ENCODE results near the gene NOSIP. TPM values are rescaled to one million over a fixed set of nuclear protein-coding genes. Genes with fewer than 3 reads are reported as not detected.

The NOSIP gene
- total and polyA plus RNA-seq, 2 of the 4 experiments (the other 2 are of a cell fraction) = 118 to 138 TPM

GRCh38 chr19:49570997-49571676 is 9.2 kb downstream of the NOSIP start (continued):
- no peak for TF ChIP-seq FOS (IDR thresholded peaks at IDR 0.05; ENCODE audit: low read depth, low read length)

- H3K4me2 ChIP-seq (ENCODE audit: low read depth, low read length) = no peak overlapping the region
- no peak overlapping the region for H3K9ac ChIP-seq (ENCODE audit: low read depth, low read length)
- no peak overlapping the region for H4K91ac ChIP-seq (ENCODE audit: insufficient read depth, low read depth, low read length)
- dilution Hi-C loops (cut with HindIII; ENCODE audit: low sequenced_read_pairs, unreplicated experiment) = no loop called here
- intact Hi-C loops (cut with micrococcal nuclease) = loop anchor here (1.0 to 5.0 kb wide), 3 partner anchors 67 to 112 kb away; partner anchors contain the start of gene FLT3LG
- 6% methylated on average over 3 of the region's 14 CpGs; no CpG with 5 or more reads in 1 of the 2 experiments for WGBS, 2 experiments (ENCODE audit: extremely low coverage in 2 of 2, insufficient read length in 1 of 2)
- H3K9me3 ChIP-seq (ENCODE audit: control insufficient read depth, insufficient read depth, low read length) = no peaks in the 10 kb centered on the region
- no peaks in the 10 kb centered on the region for H3K27me3 ChIP-seq (ENCODE audit: control insufficient read depth, insufficient read depth, low read length)
- H2BK20ac ChIP-seq (ENCODE audit: low read depth, low read length) = no peak overlapping the region
- POLR2A ChIA-PET (ENCODE audit: unreplicated experiment) = no interaction called here
- no peak overlapping the region for H4K8ac ChIP-seq (ENCODE audit: low read depth in 2 of 2, low read length in 2 of 2)
- H2BK120ac ChIP-seq (ENCODE audit: low read depth, low read length) = no peak overlapping the region
- no peak overlapping the region for H3K27ac ChIP-seq (ENCODE audit: insufficient read depth, low read length)
- no peaks in the 10 kb centered on the region for H3K4me1 ChIP-seq (ENCODE audit: control insufficient read depth, insufficient read depth, low read length)
- in situ Hi-C loops (cut with MboI; ENCODE audit: low sequenced_read_pairs) = loop anchor here (25.0 kb wide), 1 partner anchor 308 kb away; no protein-coding TSS in a partner anchor
- H3K4ac ChIP-seq (ENCODE audit: low read depth, low read length) = no peak overlapping the region
- no peak overlapping the region for H2AK5ac ChIP-seq (ENCODE audit: low read depth, low read length)
- no peak overlapping the region for H3K4me3 ChIP-seq (ENCODE audit: insufficient read depth, low read depth, low read length)
- H3K18ac ChIP-seq (ENCODE audit: low read depth, low read length) = no peak overlapping the region
- H4K20me1 ChIP-seq (ENCODE audit: insufficient read depth, low read length) = peaks cover 40% of the 10 kb centered on the region
- peak; percentile 88 for ATAC-seq (ENCODE audit: low read depth)
- no peak overlapping the region for H3K23ac ChIP-seq (ENCODE audit: low read depth, low read length)
- no peak overlapping the region for H4K5ac ChIP-seq (ENCODE audit: low read depth, low read length)
- CTCF ChIA-PET = interaction anchor here (0.6 to 2.0 kb wide), 16 partner anchors 9 to 109 kb away, joined by 3 to 12 read pairs (median 6); partner anchors contain the start of genes NOSIP, PRRG2, RPS11 and RRAS
- no peak overlapping the region for H2BK15ac ChIP-seq (ENCODE audit: low read depth, low read length)
- H3K9me1 ChIP-seq (ENCODE audit: insufficient read depth, low read length) = no peaks in the 10 kb centered on the region
- peaks cover 14 to 62% of the 10 kb centered on the region in 2 experiments for H3K79me1 ChIP-seq (ENCODE audit: low read depth in 1 of 2, low read length in 2 of 2)
- DNase-seq = peak; percentile 84
- H3K36me3 ChIP-seq (ENCODE audit: control insufficient read depth, insufficient read depth, low read length) = peaks cover 10% of the 10 kb centered on the region
- BruUV-seq (replicated peaks) = no TSS peak
- H2BK5ac ChIP-seq (ENCODE audit: low read depth, low read length, poor library complexity, severe bottlenecking) = no peak overlapping the region
- H2AK9ac ChIP-seq (replicated peaks; ENCODE audit: low read depth, low read length, poor library complexity) = no peak overlapping the region
- no peak overlapping the region for H2AFZ ChIP-seq (replicated peaks; ENCODE audit: low read length, poor library complexity)
- H3K14ac ChIP-seq (replicated peaks; ENCODE audit: low read depth, low read length) = no peak overlapping the region
- H3K56ac ChIP-seq (ENCODE audit: extremely low read depth, insufficient read depth, low read length) = no peak overlapping the region
- TF ChIP-seq MXI1 (IDR thresholded peaks at IDR 0.05; ENCODE audit: borderline replicate concordance, low read depth, low read length) (no peak), MAFK (IDR thresholded peaks at IDR 0.05; ENCODE audit: low read depth, low read length) (peak; percentile 12; the same call in 1 of the 2 replicates), RCOR1 (IDR thresholded peaks at IDR 0.05; ENCODE audit: insufficient replicate concordance, low read length) (no peak), SMC3 (IDR thresholded peaks at IDR 0.05; ENCODE audit: low read depth, low read length) (peak; percentile 91), USF2 (IDR thresholded peaks at IDR 0.05; ENCODE audit: low read depth, low read length) (no peak), RAD21 (IDR thresholded peaks at IDR 0.05; ENCODE audit: low read length) (peak; percentile 94), CTCF (conservative IDR thresholded peaks at IDR 0.05; ENCODE audit: low read depth, low read length) (peak; percentile 100), CEBPB (IDR thresholded peaks at IDR 0.05; ENCODE audit: low read depth, low read length) (no peak), ELK1 (IDR thresholded peaks at IDR 0.05; ENCODE audit: borderline replicate concordance, low read depth, low read length) (no peak), POLR2A (IDR thresholded peaks at IDR 0.05; ENCODE audit: low read depth, low read length) (0 out of 2 replicates have a peak, but pooled peaks have one; percentile 39)
Observed at GRCh38 chr19:49570138-49570856, 10.1 kb downstream of the NOSIP start.

Measured in IMR-90 (cell line).